Suprapubic skin (tissue), 4 donors: ENCODE data around the gene SERAC1. TPM values are rescaled to one million over a fixed set of nuclear protein-coding genes. Genes with fewer than 3 reads are reported as not detected.
"Not testable (repeated sequence)": the region's sequence is repeated elsewhere in the genome, so short reads cannot be mapped to it uniquely, and the experiment has no call there.

Source experiments
- DNase-seq, 2 donors: peaks; one replicate each; pipeline ENCODE4 v3.0.0-alpha.2; 2019; ENCODE audit warnings: low spot score in 2 of 2
- H3K27ac ChIP-seq: fragments of 200-600 bp; sonication (generic); one replicate; pipeline ENCODE4 v1.5.1; 2019
- H3K27me3 ChIP-seq: fragments of 200-600 bp; sonication (generic); one replicate; pipeline ENCODE4 v1.5.1; 2019
- H3K36me3 ChIP-seq: fragments of 200-600 bp; sonication (generic); one replicate; pipeline ENCODE4 v1.5.1; 2019
- H3K4me1 ChIP-seq: fragments of 200-600 bp; sonication (generic); one replicate; pipeline ENCODE4 v1.5.1; 2019
- H3K4me3 ChIP-seq: fragments of 200-600 bp; sonication (generic); one replicate; pipeline ENCODE4 v1.5.1; 2019; ENCODE audit warnings: mild to moderate bottlenecking
- H3K9me3 ChIP-seq: fragments of 200-600 bp; sonication (generic); one replicate; pipeline ENCODE4 v1.5.1; 2019
- CTCF ChIP-seq, 2 donors: fragments of 200-600 bp in 1 of 2; fragments of 450-650 bp in 1 of 2; sonication (generic) in 1 of 2; IDR thresholded peaks; one replicate each; pipeline ENCODE4 v1.5.1; 2016 to 2019; ENCODE audit warnings: antibody characterized with exemption in 2 of 2, mild to moderate bottlenecking in 1 of 2, moderate library complexity in 1 of 2
- EP300 ChIP-seq: sonication (generic); formaldehyde crosslinking; IDR thresholded peaks from one replicate; pipeline ENCODE4 v1.6.1; 2017; ENCODE audit warnings: antibody characterized with exemption
- POLR2A ChIP-seq, 2 donors: fragments of 450-650 bp; IDR thresholded peaks; one replicate each; pipeline ENCODE4 v1.6.1; 2017; ENCODE audit warnings: antibody characterized with exemption in 2 of 2, mild to moderate bottlenecking in 2 of 2, moderate library complexity in 2 of 2
- POLR2AphosphoS5 ChIP-seq, 3 donors: sonication (generic); formaldehyde crosslinking; IDR thresholded peaks; one replicate each; pipeline ENCODE4 v1.6.1; 2017; ENCODE audit warnings: antibody characterized with exemption in 3 of 3
- WGBS: methylation state at CpG from one replicate; pipeline ENCODE4 v1.1.5; 2018; 5-methylcytosine and 5-hydroxymethylcytosine counted together
- total RNA-seq, 4 donors: library from RNA; depleted of rRNA; stranded (reverse); fragments of >200 nt; gene quantifications; one replicate each; pipeline ENCODE4 v1.1.0, GENCODE V29; 2016

Gene SERAC1
- total RNA-seq, 4 donors from 2014 or later: 7.8 to 11.0 (median 8.7) TPM

- DNase-seq: no peak
- Histone ChIP-seq H3K4me1 (no peaks in the 10 kb centered on the region), H3K9me3 (no peaks in the 10 kb centered on the region), H3K36me3 (peaks cover 30% of the 10 kb centered on the region), H3K27ac (no peak overlapping the region), H3K4me3 (no peak overlapping the region), H3K27me3 (no peaks in the 10 kb centered on the region)
- WGBS: 85% methylated on average over 1 of the region's 1 CpG
- TF ChIP-seq POLR2AphosphoS5 (IDR thresholded peaks at IDR 0.05) (no peak), POLR2A (IDR thresholded peaks at IDR 0.05) (no peak), CTCF (IDR thresholded peaks at IDR 0.05) (no peak), EP300 (no peak)
Measured at GRCh38 chr6:158191032-158191431, 23.0 kb upstream of the SERAC1 start.

DNA sequence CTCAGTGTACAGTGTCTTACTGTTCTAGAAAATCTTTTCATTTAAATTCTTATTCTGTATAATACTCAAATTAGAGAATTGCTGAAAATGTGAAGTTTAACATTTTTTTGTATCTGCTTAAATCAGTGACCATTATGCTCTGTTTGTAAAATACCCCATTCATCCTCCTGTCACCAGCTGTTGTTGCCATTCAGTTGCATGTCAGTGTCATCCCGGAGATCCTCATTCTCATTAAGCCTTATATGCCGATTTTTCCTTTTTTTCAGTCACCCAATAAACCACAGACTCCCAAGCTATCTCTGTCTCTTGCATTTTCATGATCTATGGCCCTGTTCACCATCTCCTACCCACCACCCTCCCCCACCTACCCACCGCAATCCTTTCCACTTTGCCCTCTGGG is 20.5 kb upstream of the SERAC1 start:
- H3K36me3 ChIP-seq: peaks cover 33% of the 10 kb centered on the region
- no peak for DNase-seq
- TF ChIP-seq POLR2AphosphoS5 (IDR thresholded peaks at IDR 0.05) (no peak), CTCF (IDR thresholded peaks at IDR 0.05) (no peak), EP300 (no peak), POLR2A (IDR thresholded peaks at IDR 0.05) (no peak)
- no peak overlapping the region for H3K27ac ChIP-seq
- H3K27me3 ChIP-seq: no peaks in the 10 kb centered on the region
- WGBS: 93% methylated on average over 3 of the region's 3 CpGs
- no peaks in the 10 kb centered on the region for H3K9me3 ChIP-seq
- H3K4me3 ChIP-seq: no peak overlapping the region
- no peaks in the 10 kb centered on the region for H3K4me1 ChIP-seq

- Histone ChIP-seq H3K27ac (no peak overlapping the region), H3K36me3 (peaks cover 24% of the 10 kb centered on the region), H3K4me1 (no peaks in the 10 kb centered on the region), H3K27me3 (no peaks in the 10 kb centered on the region), H3K4me3 (no peak overlapping the region), H3K9me3 (no peaks in the 10 kb centered on the region)
- DNase-seq: no peak
- WGBS: 86% methylated on average over 8 of the region's 8 CpGs
- TF ChIP-seq EP300: no peak
- TF ChIP-seq POLR2A (IDR thresholded peaks at IDR 0.05): no peak
- no peak for TF ChIP-seq POLR2AphosphoS5 (IDR thresholded peaks at IDR 0.05)
- no peak for TF ChIP-seq CTCF (IDR thresholded peaks at IDR 0.05)
Measured at GRCh38 chr6:158185729-158186456, 17.8 kb upstream of the SERAC1 start.

DNA sequence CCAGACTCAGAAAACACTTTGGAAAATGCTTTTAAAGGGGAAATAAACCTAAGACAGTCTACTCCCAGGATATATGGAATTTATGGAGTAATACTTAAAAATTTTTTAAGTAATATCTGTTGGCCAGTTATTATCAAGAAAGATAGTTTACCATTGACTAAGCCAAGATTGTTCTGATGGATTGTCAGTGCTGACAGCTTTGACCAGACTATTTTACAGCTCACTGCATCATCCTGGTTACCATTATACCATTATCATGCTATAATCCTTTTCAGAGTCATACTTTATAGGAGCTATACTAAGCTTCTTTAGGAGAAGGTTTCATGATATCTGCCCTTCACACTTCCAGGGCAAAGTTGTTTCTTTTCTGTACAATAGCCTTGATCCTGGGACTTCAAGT is 16.5 kb upstream of the SERAC1 start:
- Histone ChIP-seq H3K9me3 (no peaks in the 10 kb centered on the region), H3K4me1 (no peaks in the 10 kb centered on the region), H3K27ac (no peak overlapping the region), H3K4me3 (no peak overlapping the region), H3K36me3 (peaks cover 24% of the 10 kb centered on the region), H3K27me3 (no peaks in the 10 kb centered on the region)
- DNase-seq: no peak
- TF ChIP-seq CTCF (IDR thresholded peaks at IDR 0.05) (no peak), POLR2A (IDR thresholded peaks at IDR 0.05) (no peak), POLR2AphosphoS5 (IDR thresholded peaks at IDR 0.05) (no peak), EP300 (no peak)

- not testable (repeated sequence) for H3K4me1 ChIP-seq, H3K4me3 ChIP-seq, DNase-seq, H3K27ac ChIP-seq, H3K27me3 ChIP-seq, H3K9me3 ChIP-seq
- WGBS: 88% methylated on average over 15 of the region's 16 CpGs
- peaks cover 24% of the 10 kb centered on the region for H3K36me3 ChIP-seq
Measured at GRCh38 chr6:158183174-158183972, 15.3 kb upstream of the SERAC1 start.

DNA sequence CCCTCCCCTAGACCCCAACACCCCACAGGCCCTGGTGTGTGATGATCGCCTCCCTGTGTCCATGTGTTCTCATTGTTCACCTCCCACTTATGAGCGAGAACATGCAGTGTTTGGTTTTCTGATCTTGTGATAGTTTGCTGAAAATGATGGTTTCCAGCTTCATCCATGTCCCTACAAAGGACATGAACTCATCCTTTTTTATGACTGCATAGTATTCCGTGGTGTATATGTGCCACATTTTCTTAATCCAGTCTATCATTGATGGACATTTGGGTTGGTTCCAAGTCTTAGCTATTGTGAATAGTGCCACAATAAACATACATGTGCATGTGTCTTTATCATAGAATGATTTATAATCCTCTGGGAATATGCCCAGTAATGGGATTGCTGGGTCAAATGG is 9.7 kb upstream of the SERAC1 start:
- H3K4me3 ChIP-seq, H3K4me1 ChIP-seq, H3K27ac ChIP-seq, H3K9me3 ChIP-seq, H3K36me3 ChIP-seq, DNase-seq, H3K27me3 ChIP-seq: not testable (repeated sequence)
- 93% methylated on average over 3 of the region's 3 CpGs for WGBS
